ENCODE results near the gene BSPH1.
"Not testable (repeated sequence)": the region's sequence is repeated elsewhere in the genome, so short reads cannot be mapped to it uniquely, and the experiment has no call there.

The BSPH1 gene

DNA sequence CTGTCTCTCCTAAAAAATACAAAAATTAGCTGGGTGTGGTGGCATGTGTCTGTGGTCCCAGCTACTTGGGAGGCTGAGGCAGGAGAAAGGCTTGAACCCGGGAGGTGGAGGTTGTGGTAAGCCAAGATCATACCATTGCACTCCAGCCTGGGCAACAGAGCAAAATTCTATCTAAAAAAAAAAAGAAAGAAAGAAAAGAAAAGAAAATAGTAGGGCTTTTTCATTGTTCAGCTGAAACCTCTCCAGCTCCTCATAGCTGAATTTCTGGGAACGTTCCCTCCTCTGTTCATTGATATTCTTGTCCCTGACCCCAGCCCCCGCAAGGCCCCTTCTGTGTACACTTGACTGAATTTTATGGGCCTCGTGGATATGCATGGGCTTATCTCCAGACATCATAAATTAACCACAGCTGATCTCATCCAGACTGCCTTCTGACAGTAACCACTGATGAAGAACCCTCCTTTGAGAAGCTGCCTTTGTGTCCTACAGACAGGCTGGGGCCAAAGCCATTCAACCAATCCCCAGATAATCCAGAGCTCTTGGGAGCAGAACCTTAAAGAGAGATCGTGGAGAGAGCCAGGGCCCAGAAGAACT, 2.3 kb upstream of the BSPH1 start, which contains the start of gene ELSPBP1:
Gene ELSPBP1 (plus strand): TSS at position 424 of the 594 bp plus-strand sequence. CDS start 14,036 bp downstream, outside the sequence.
- H3K4me1 ChIP-seq (ENCODE audit: insufficient read depth, low read length), result no peaks in the 10 kb centered on the region
- H3K36me3 ChIP-seq (ENCODE audit: insufficient read depth, low read length), result no peaks in the 10 kb centered on the region
- no peaks in the 10 kb centered on the region for H3K9me3 ChIP-seq (ENCODE audit: control insufficient read depth, insufficient read depth, low read length)
- no peak within 1 kb of the TSS for H3K9ac ChIP-seq (ENCODE audit: low read depth, low read length)

- H3K36me3 ChIP-seq (ENCODE audit: insufficient read depth, low read length), result no peaks in the 10 kb centered on the region
- no peaks in the 10 kb centered on the region for H3K9me3 ChIP-seq (ENCODE audit: control insufficient read depth, insufficient read depth, low read length)
- H3K9ac ChIP-seq (ENCODE audit: low read depth, low read length), result no peak overlapping the region
- H3K4me1 ChIP-seq (ENCODE audit: insufficient read depth, low read length), result no peaks in the 10 kb centered on the region
Measured at GRCh38 chr19:47991191-47991808, 670 bp downstream of the BSPH1 start.

DNA sequence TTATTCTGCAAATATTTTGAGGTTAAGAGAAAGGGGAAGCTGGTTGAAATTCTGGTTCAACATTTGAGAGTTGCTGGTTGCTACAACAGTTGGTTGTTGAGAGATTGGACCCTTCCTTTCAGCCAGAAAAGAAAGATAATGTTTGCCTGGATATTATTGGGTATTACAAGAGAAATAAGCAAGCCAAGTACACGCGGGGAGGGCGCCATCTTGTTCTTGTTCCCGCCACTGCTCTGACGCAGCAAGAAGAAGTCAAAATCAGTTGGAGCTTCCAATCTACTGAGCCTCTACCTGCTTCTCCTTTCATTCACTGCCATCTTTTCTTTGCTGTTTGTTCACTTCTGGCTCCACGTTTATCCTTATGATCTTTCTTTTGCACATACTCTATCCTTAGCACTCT, 18.4 kb downstream of the BSPH1 start:
- Histone ChIP-seq H3K9me3 (ENCODE audit: control insufficient read depth, insufficient read depth, low read length) (no peaks in the 10 kb centered on the region), H3K4me1 (ENCODE audit: insufficient read depth, low read length) (no peaks in the 10 kb centered on the region), H3K9ac (ENCODE audit: low read depth, low read length) (no peak overlapping the region), H3K36me3 (ENCODE audit: insufficient read depth, low read length) (no peaks in the 10 kb centered on the region)

GRCh38 chr19:47955936-47956335, 36.0 kb downstream of the BSPH1 start:
- H3K36me3 ChIP-seq (ENCODE audit: insufficient read depth, low read length); H3K9me3 ChIP-seq (ENCODE audit: control insufficient read depth, insufficient read depth, low read length): not testable (repeated sequence)

GRCh38 chr19:47952132-47952531, 39.8 kb downstream of the BSPH1 start:
- not testable (repeated sequence) for H3K4me1 ChIP-seq (ENCODE audit: insufficient read depth, low read length); H3K9ac ChIP-seq (ENCODE audit: low read depth, low read length); H3K36me3 ChIP-seq (ENCODE audit: insufficient read depth, low read length); H3K9me3 ChIP-seq (ENCODE audit: control insufficient read depth, insufficient read depth, low read length)

More at GRCh38 chr19:47955936-47956335, 36.0 kb downstream of the BSPH1 start:
- H3K4me1 ChIP-seq (ENCODE audit: insufficient read depth, low read length); H3K9ac ChIP-seq (ENCODE audit: low read depth, low read length): not testable (repeated sequence)

DNA sequence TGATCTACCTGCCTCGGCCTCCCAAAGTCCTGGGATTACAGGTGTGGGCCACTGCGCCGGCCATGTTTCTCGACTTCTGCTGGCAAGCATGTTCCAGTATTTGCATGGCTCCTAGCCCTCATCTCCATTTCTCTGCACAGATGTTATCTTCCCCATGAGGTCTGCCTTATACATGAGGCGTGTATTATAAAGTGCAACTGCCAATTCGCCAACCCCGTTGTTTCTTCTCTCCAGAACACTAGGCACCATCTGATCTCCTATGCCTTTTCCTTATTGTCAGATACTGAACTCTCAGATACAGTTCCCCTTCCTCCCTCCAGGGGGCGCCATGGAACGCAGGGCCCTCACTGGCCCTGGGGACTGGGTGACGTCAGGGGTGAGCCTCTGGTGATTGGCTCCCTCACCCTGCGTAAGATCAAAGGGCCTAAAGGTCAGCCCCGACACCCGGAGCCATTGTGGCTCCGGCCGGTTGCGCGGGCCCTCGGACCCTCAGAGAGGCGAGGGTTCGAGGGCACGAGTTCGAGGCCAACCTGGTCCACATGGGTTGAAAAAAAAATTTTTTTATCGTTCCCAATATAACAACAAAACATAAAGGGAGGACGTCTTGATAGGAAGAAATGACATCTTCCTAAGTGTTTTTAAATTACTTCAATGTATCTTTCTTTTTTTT, 42.0 kb downstream of the BSPH1 start:
- H3K4me1 ChIP-seq (ENCODE audit: insufficient read depth, low read length); H3K36me3 ChIP-seq (ENCODE audit: insufficient read depth, low read length); H3K9me3 ChIP-seq (ENCODE audit: control insufficient read depth, insufficient read depth, low read length); H3K9ac ChIP-seq (ENCODE audit: low read depth, low read length): not testable (repeated sequence)

GRCh38 chr19:47928581-47928980, 63.4 kb downstream of the BSPH1 start:
- not testable (repeated sequence) for H3K9ac ChIP-seq (ENCODE audit: low read depth, low read length); H3K36me3 ChIP-seq (ENCODE audit: insufficient read depth, low read length); H3K4me1 ChIP-seq (ENCODE audit: insufficient read depth, low read length); H3K9me3 ChIP-seq (ENCODE audit: control insufficient read depth, insufficient read depth, low read length)

DNA sequence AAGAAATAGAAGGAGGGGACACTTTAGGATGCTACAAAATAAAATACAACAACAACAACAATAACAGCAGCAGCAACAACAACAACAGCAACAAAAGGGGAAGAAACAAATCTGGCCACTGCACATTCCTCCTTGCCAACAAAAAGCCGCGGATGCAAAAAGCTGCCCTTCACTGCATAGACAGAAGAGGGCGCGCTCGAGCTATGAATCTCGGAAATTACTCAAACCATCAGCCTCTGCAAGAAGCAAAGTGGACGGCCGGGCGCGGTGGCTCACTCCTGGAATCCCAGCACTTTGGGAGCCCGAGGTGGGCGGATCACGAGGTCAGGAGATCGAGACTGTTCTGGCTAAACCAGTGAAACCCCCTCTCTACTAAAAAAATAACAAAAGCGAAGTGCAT, 71.9 kb downstream of the BSPH1 start:
- not testable (repeated sequence) for H3K9me3 ChIP-seq (ENCODE audit: control insufficient read depth, insufficient read depth, low read length); H3K36me3 ChIP-seq (ENCODE audit: insufficient read depth, low read length); H3K4me1 ChIP-seq (ENCODE audit: insufficient read depth, low read length); H3K9ac ChIP-seq (ENCODE audit: low read depth, low read length)
